HCT116 (cell line): ENCODE data around the gene MRPL41. TPM values are rescaled to one million over a fixed set of nuclear protein-coding genes. Genes with fewer than 3 reads are reported as not detected.

Experiments used
- ATAC-seq: fragments of 200-7000 bp; cut with Tn5 transposase; 2 replicates; pipeline ENCODE4 v1.9.1; 2020; ENCODE audit warnings: mild to moderate bottlenecking, moderate library complexity
- BruUV-seq: library from RNA; stranded (reverse); fragments of 400-500 nt; replicated peaks from 2 replicates; lab custom pipeline; 2021; lab: Mats Ljungman, UMichigan
- CTCF ChIA-PET: fragments of 300-600 bp; sonication (Branson Sonifier 250); formaldehyde crosslinking; loops from one replicate; lab custom pipeline; 2021; ENCODE audit warnings: antibody characterized with exemption; lab: Charles Lee
- POLR2A ChIA-PET: fragments of 300-600, 350-600 bp; sonication (Branson Sonifier 250); formaldehyde crosslinking; loops from one replicate; lab custom pipeline; 2021; ENCODE audit warnings: antibody characterized with exemption; lab: Charles Lee
- RAD21 ChIA-PET, 2 experiments: fragments of 300-600 bp; sonication (Branson Sonifier 250); formaldehyde crosslinking; loops; one replicate each; lab custom pipeline; 2023; ENCODE audit warnings: low total read pairs in 2 of 2; ENCODE audit not compliant: uncharacterized antibody in 2 of 2, unreplicated experiment in 2 of 2, low non-redundant PET in 1 of 2; lab: Charles Lee
- DNase-seq: peaks from one replicate; pipeline ENCODE4 v3.0.0-alpha.2; 2010; ENCODE audit warnings: low read depth, low spot score
- H2AFZ ChIP-seq: fragments of 200-600 bp; shearing (Covaris generic), sonication (generic); 2 replicates; pipeline ENCODE4 v1.6.1; 2017; ENCODE audit warnings: low read depth, mixed run types, mixed read lengths, antibody characterized with exemption, low read length; ENCODE audit not compliant: poor library complexity, severe bottlenecking
- H3K27ac ChIP-seq: 2 replicates; pipeline ENCODE4 v1.5.1; 2012; ENCODE audit warnings: low read depth, low read length
- H3K27me3 ChIP-seq: fragments of 200-600 bp; sonication (generic); 2 replicates; pipeline ENCODE4 v1.6.1; 2016; ENCODE audit warnings: mixed run types, low read length, mixed read lengths; ENCODE audit not compliant: insufficient read depth
- H3K36me3 ChIP-seq, 2 experiments: fragments of 200-500 bp in 1 of 2; fragments of 200-600 bp in 1 of 2; sonication (Bioruptor generic) in 1 of 2; sonication (generic) in 1 of 2; 2 replicates each; pipeline versions ENCODE4 v1.5.1 to v1.6.1; 2014 to 2016; ENCODE audit warnings: low read length in 2 of 2, inconsistent platforms in 1 of 2, mixed read lengths in 1 of 2, mixed run types in 1 of 2; ENCODE audit not compliant: insufficient read depth in 2 of 2, control insufficient read depth in 1 of 2
- H3K4me1 ChIP-seq, 2 experiments: fragments of 200-600 bp in 1 of 2; sonication (generic) in 1 of 2; 2 replicates each; pipeline versions ENCODE4 v1.5.1 to v1.6.1; 2012 to 2017; ENCODE audit warnings: low read length in 2 of 2, inconsistent platforms in 1 of 2, mild to moderate bottlenecking in 1 of 2, mixed read lengths in 1 of 2, mixed run types in 1 of 2, moderate library complexity in 1 of 2; ENCODE audit not compliant: insufficient read depth in 2 of 2, control insufficient read depth in 1 of 2
- H3K4me2 ChIP-seq: fragments of 200-600 bp; sonication (generic); 2 replicates; pipeline ENCODE4 v1.6.1; 2017; ENCODE audit warnings: mixed run types, low read length, mixed read lengths
- H3K4me3 ChIP-seq, 2 experiments: fragments of 200-600 bp in 1 of 2; sonication (generic) in 1 of 2; replicated peaks in 1 of 2; 2 replicates each; pipeline ENCODE4 v1.5.1; 2011 to 2016; ENCODE audit warnings: low read length in 2 of 2, control low read depth in 1 of 2, low read depth in 1 of 2, mild to moderate bottlenecking in 1 of 2, mixed read lengths in 1 of 2, mixed run types in 1 of 2
- H3K79me2 ChIP-seq: fragments of 200-600 bp; sonication (generic); 2 replicates; pipeline ENCODE4 v1.6.1; 2017; ENCODE audit warnings: mild to moderate bottlenecking, mixed run types, low read length, moderate library complexity, mixed read lengths; ENCODE audit not compliant: insufficient read depth
- H3K9ac ChIP-seq: fragments of 200-600 bp; sonication (generic); 2 replicates; pipeline ENCODE4 v1.6.1; 2016; ENCODE audit warnings: low read length, mixed read lengths
- H3K9me2 ChIP-seq: fragments of 200-600 bp; sonication (generic), shearing (Covaris generic); 2 replicates; pipeline ENCODE4 v1.6.1; 2017; ENCODE audit warnings: mixed run types, mild to moderate bottlenecking, moderate library complexity; ENCODE audit not compliant: insufficient read depth
- H3K9me3 ChIP-seq, 2 experiments: fragments of 200-500 bp in 1 of 2; fragments of 200-600 bp in 1 of 2; sonication (Bioruptor generic) in 1 of 2; sonication (generic) in 1 of 2; 2 replicates each; pipeline ENCODE4 v1.6.1; 2014 to 2017; ENCODE audit warnings: low read length in 2 of 2, mixed read lengths in 2 of 2, inconsistent platforms in 1 of 2, low read depth in 1 of 2, mild to moderate bottlenecking in 1 of 2, mixed run types in 1 of 2, moderate library complexity in 1 of 2; ENCODE audit not compliant: control insufficient read depth in 1 of 2, insufficient read depth in 1 of 2
- H4K20me1 ChIP-seq: fragments of 200-600 bp; sonication (generic), shearing (Covaris generic); 2 replicates; pipeline ENCODE4 v1.6.1; 2017; ENCODE audit warnings: mixed run types, mild to moderate bottlenecking, moderate library complexity; ENCODE audit not compliant: insufficient read depth
- CBX3 ChIP-seq: IDR thresholded peaks from 2 replicates; pipeline ENCODE4 v1.6.1; 2012; ENCODE audit warnings: low read depth
- ELF1 ChIP-seq: IDR thresholded peaks from 2 replicates; pipeline ENCODE4 v1.6.1; 2012; ENCODE audit warnings: low read depth, borderline replicate concordance
- EZH2phosphoT487 ChIP-seq: fragments of 200-600 bp; IDR thresholded peaks from 2 replicates; pipeline ENCODE4 v1.6.1; 2018; ENCODE audit warnings: antibody characterized with exemption, borderline replicate concordance
- POLR2AphosphoS5 ChIP-seq: IDR thresholded peaks from 2 replicates; pipeline ENCODE4 v1.6.1; 2011; ENCODE audit warnings: mild to moderate bottlenecking, low read depth, low read length, moderate library complexity
- SP1 ChIP-seq: IDR thresholded peaks from 2 replicates; pipeline ENCODE4 v1.6.1; 2012; ENCODE audit warnings: low read depth
- YY1 ChIP-seq: IDR thresholded peaks from 2 replicates; pipeline ENCODE4 v1.6.1; 2011; ENCODE audit warnings: low read length, low read depth, moderate library complexity, mild to moderate bottlenecking; ENCODE audit not compliant: insufficient replicate concordance; ENCODE audit errors: extremely low read depth
- ZFX ChIP-seq: fragments of 450-650 bp; IDR thresholded peaks from 2 replicates; pipeline ENCODE4 v1.6.1; 2017
- intact Hi-C: fragments of 100-400 bp; cut with micrococcal nuclease; formaldehyde crosslinking; loops from 2 replicates; pipeline ENCODE4 v1.10.0; 2022
- total RNA-seq: library from RNA; stranded (reverse); gene quantifications from one replicate; pipeline ENCODE4 v1.2.1, GENCODE V29; 2021; ENCODE audit not compliant: unreplicated experiment
- TF ChIP-seq, protein P1 (sequence below): IDR thresholded peaks from 2 replicates; pipeline ENCODE4 v1.6.1; 2011; ENCODE audit warnings: mild to moderate bottlenecking, low read length, moderate library complexity; ENCODE audit not compliant: insufficient replicate concordance; ENCODE audit errors: extremely low read depth
- TF ChIP-seq, protein P2 (sequence below): IDR thresholded peaks from 2 replicates; pipeline ENCODE4 v1.6.1; 2012
- TF ChIP-seq, protein P3 (sequence below): IDR thresholded peaks from 2 replicates; pipeline ENCODE4 v1.6.1; 2012

Gene MRPL41
- total RNA-seq, 1 experiment from 2014 or later = 69.5 TPM

DNA sequence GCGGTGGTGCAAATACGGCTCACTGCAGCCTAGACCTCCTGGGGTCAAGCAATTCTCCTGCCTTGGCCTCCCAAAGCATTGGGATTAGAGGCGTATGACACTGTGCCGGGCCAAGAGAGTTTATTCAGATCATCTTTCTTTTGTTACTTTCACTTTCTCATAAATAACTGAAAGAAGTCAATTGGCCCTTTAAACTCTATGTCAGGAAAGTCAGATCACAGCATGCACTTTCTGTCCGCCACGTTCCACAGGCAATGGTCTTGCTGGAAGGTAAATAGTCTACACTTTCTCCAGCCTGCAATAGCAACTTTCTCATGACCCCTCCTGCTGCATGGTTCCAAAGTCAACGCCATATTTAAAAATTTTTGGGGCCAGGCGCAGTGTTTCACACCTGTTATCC lies 47.3 kb downstream of the MRPL41 start:
- POLR2A ChIA-PET = interaction anchor here (0.6 kb wide), 1 partner anchor 308 kb away, joined by 4 read pairs; no protein-coding TSS in a partner anchor
- DNase-seq (no peak), ATAC-seq (no peak)
- Histone ChIP-seq H3K9ac (no peak overlapping the region), H3K4me3 (no peak overlapping the region), H3K36me3 (no peaks in the 10 kb centered on the region), H2AFZ (no peak overlapping the region), H3K4me2 (no peak overlapping the region), H3K79me2 (no peaks in the 10 kb centered on the region), H3K9me2 (no peaks in the 10 kb centered on the region), H3K27me3 (no peaks in the 10 kb centered on the region), H4K20me1 (no peaks in the 10 kb centered on the region), H3K4me1 (peaks cover 2 to 18% of the 10 kb centered on the region in 2 experiments; a peak in 3 of 4 replicates), H3K27ac (no peak overlapping the region), H3K9me3 (no peaks in the 10 kb centered on the region)
- intact Hi-C loops = no loop called here
- RAD21 ChIA-PET = no interaction called here
- CTCF ChIA-PET = no interaction called here
- BruUV-seq = no TSS peak
- TF ChIP-seq YY1 (no peak), CBX3 (no peak), EZH2phosphoT487 (no peak), ZFX (no peak), POLR2AphosphoS5 (no peak), ELF1 (no peak), SP1 (no peak)
- TF ChIP-seq, protein P1, sequence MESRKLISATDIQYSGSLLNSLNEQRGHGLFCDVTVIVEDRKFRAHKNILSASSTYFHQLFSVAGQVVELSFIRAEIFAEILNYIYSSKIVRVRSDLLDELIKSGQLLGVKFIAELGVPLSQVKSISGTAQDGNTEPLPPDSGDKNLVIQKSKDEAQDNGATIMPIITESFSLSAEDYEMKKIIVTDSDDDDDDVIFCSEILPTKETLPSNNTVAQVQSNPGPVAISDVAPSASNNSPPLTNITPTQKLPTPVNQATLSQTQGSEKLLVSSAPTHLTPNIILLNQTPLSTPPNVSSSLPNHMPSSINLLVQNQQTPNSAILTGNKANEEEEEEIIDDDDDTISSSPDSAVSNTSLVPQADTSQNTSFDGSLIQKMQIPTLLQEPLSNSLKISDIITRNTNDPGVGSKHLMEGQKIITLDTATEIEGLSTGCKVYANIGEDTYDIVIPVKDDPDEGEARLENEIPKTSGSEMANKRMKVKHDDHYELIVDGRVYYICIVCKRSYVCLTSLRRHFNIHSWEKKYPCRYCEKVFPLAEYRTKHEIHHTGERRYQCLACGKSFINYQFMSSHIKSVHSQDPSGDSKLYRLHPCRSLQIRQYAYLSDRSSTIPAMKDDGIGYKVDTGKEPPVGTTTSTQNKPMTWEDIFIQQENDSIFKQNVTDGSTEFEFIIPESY = no peak
- TF ChIP-seq, protein P2, sequence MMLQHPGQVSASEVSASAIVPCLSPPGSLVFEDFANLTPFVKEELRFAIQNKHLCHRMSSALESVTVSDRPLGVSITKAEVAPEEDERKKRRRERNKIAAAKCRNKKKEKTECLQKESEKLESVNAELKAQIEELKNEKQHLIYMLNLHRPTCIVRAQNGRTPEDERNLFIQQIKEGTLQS = no peak
- TF ChIP-seq, protein P3, sequence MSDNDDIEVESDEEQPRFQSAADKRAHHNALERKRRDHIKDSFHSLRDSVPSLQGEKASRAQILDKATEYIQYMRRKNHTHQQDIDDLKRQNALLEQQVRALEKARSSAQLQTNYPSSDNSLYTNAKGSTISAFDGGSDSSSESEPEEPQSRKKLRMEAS = no peak

Other genes with a start within 250 kb of the MRPL41 start
- 22.2 TPM for gene NRARP, start 249.6 kb upstream of the MRPL41 start, total RNA-seq
- 25.4 TPM for gene EXD3, start 128.7 kb upstream of the MRPL41 start, total RNA-seq
- 13.2 TPM for gene NOXA1, start 128.5 kb upstream of the MRPL41 start, total RNA-seq
- gene ENTPD8, start 110.5 kb upstream of the MRPL41 start, total RNA-seq = 1.7 TPM
- 81.9 TPM for gene NSMF, start 92.5 kb upstream of the MRPL41 start, total RNA-seq
- 1.8 TPM for gene PNPLA7, start 1.5 kb upstream of the MRPL41 start, total RNA-seq
- 54.4 TPM for gene DPH7, start 27.0 kb downstream of the MRPL41 start, total RNA-seq
- gene ZMYND19, start 38.6 kb downstream of the MRPL41 start, total RNA-seq = 57.4 TPM
- 82.8 TPM for gene ARRDC1, start 53.8 kb downstream of the MRPL41 start, total RNA-seq
- gene EHMT1, start 67.1 kb downstream of the MRPL41 start, total RNA-seq = 86.1 TPM